GM21619 (cell line): ENCODE measurements around the gene PCGF1.

Source experiments
- ATAC-seq: cut with Tn5 transposase; IDR thresholded peaks from one replicate; pipeline ENCODE4 v1.9.1; 2021; ENCODE audit not compliant: unreplicated experiment

Gene PCGF1

DNA sequence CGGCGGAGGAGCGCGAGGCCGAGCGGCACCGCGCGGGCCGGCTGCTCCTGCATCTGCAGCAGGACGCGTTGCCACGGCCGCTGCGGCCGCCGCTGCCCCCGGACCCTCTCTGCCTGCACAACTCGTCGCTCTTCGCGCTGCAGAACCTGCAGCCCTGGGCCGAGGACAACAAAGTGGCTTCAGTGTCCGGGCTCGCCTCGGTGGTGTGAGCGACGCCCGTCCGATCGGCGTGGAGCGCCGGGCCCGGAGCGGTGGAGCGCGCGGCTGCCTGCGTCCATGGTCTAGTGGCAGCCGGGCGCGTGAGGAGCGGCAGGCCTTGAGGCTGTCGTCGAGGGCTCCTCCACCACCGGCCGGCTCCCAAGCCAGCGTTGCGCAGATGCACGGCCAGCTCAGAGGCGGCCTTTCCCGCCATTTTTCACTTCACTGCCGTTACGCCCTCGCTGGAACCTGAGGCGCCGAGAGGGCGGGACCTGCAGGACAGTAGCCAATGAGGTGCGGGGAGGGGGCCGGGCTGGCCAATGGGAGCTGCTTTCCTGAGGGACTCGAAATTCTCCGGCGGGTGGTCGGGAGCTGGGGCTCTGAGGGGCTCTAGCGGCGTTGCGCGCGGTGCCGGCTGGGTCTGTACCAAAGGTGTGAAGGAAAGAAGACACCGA is 8.6 kb upstream of the PCGF1 start:
- peak; percentile 60 for ATAC-seq

DNA sequence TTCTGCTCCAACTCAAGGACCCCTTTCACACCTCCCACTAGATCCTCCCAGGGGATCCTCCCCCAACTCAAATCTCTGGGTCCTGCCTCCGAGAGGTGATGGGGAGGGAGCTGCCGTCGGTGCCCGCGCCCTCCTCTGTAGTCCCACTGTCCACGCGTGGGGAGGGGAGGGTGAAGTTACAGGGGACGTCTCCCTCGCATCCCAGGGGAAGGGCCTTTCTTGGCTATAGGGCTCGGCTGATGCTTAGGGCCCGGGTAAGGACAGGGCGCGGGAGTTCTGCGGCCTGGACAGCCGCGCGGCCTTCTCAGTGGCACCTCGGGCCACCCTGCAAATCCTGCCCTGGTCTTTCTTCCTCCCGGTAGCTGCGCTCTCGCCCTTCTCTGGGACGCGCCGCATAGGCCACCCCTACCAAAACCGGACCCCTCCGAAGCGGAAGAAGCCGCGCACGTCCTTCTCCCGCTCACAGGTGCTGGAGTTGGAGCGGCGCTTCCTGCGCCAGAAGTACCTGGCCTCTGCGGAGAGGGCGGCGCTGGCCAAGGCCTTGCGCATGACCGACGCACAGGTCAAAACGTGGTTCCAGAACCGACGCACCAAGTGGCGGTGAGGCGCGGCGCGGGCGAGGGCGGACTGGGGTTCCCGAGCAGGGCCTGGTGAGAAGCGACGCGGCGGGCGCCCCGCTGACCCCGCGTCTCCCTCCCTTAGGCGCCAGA is 7.9 kb upstream of the PCGF1 start:
- no peak for ATAC-seq

DNA sequence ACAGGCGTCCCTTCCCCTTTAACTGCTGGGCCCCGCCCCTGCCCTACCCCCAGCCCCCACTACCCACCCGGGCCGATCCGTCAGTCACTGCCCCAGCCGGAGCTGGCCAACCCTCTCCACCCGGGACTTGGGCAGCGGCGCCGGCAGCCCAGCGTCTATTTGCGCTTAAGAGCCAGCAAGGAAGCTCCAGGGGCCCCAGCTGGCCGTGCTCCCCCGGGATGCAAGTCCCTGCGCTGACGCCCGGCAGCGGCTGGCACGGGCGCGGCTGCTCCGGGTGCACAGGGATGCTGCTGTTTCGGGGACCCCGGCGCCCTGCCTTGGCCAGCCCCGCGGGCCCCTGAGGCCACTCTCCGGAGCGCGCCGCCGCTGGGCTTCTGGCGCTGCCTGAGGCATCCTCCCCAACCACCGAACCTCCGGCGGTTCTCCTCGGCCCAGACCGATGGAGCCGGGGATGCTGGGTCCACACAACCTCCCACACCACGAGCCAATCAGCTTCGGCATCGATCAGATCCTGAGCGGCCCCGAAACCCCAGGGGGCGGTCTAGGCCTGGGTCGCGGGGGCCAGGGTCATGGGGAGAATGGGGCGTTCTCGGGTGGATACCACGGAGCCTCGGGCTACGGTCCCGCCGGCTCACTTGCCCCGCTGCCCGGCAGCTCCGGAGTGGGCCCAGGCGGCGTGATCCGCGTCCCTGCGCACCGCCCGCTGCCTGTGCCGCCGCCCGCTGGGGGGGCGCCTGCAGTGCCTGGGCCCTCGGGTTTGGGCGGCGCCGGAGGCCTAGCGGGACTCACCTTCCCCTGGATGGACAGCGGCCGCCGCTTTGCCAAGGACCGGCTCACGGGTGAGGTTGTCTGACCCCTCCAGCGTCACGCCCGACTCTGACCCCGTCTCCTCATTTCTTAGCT is 7.1 kb upstream of the PCGF1 start, which contains the start of gene TLX2:
Gene TLX2 (plus strand): TSS at position 83 of the 903 bp plus-strand sequence. CDS start 357 bp downstream, at position 440.
- no peak for ATAC-seq

DNA sequence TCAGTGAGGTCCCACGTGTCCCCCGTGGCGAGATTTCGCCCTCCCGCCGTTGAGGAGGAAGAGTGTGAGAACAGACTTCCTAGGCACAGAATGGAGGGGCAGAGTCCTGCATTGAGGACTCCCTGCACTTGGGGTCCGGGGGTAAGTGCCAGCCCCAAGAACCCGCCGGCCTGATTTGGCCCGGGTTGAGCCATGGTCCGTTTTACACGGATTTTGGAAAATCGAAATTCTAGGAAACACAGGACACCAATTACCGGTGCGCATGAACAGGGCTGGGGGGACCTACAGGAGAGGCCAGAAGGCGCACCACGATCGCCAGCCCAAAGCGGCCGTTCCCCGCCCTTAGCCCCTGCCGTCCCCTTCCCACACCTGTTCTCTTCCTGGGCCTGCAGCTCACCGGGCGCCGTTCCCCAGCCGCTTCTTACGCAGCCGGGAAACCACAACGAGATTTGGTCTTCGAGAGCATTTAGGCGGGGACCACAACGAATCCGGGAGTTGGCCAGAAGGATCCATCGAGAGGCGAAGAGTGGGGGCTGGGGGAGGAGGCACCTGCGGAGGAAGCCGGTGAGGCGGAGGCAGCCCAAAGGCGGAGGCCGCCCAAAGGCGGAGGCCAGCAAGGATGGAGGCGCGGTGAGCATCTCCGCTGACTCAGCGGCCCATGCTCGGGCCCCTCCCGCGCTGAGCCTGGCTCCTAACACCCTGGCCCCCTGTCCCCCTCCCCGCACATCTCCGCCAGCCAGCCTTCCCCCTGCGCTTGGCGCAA is 6.3 kb upstream of the PCGF1 start:
- ATAC-seq: no peak

DNA sequence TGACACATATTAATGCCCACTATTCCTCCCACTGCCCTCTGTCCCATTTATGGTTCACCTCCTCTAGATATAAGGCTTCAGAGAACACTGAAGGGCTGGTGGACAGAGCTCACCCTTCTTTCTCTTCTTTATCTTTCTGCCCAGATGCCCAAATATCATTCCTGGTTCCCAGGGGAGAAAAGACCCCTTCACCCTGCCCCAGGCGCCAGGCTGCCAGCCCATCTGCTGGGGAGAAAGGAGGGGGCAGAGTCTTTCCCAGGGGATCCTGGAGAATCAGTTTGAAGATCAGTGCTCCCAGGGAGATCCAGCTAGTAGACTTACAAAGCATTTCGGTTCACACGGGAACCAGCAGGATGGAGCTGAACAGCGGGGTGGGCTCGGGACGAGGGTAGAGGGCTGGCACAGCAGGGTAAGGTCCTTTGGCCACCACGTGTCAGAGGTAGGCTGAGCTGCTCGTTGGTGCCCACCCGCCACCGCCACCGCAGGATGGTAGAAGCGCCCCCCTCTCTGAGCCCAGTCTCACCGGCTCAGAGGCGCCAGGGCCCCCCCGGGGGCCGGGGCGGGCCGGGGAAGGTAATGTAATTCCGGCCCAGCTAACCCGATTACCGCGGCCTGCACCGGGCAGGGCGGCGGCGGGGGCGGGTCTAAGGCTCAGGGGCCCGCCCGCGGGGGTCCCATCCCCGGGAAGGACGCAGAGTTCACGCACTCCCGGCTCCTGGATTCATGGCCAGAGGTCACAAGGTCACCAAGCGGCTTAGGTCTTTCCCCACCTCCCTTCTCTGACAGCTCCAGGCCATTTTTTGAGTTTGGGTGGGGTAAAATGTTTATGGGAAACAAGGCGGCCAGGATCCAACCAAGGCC is 5.5 kb upstream of the PCGF1 start:
- ATAC-seq: no peak

DNA sequence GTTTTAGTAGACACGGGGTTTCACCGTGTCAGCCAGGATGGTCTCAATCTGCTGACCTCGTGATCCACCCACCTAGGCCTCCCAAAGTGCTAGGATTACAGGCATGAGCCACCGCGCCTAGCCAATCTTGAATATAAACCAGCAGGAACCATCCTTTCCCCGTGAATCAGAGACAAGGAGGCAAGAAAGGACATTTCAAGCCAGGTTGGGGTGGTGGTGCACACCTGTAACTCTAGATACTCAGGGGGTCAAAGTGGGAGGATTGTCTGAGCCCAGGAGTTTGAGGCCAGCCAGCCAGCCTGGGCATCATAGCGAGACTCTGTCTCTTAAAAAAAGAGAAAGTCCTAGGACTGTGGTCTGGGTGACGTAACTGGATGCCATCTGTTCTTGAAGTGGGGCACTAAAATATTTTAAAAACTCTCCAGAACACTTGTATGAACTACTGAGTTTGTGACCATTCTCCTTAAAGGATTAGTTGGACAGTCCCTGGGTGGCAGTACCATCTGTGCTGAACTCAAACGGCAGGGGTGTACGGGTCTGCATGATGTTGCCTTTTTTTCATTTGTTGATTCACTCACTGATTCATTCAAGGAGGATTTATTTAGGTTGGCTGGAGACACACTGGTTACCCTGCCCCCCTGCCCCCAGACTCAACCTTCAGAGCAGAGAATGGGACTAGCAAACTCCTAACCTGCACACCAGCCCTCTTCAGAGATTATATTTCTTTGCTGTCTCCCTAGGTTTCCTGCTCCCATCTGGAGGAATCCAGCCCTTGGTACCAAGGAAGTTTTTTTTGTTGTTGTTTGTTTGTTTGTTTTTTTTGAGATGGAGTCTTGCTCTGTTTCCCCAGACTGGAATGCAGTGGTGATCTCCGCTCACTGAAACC is 3.9 kb upstream of the PCGF1 start:
- ATAC-seq: no peak

DNA sequence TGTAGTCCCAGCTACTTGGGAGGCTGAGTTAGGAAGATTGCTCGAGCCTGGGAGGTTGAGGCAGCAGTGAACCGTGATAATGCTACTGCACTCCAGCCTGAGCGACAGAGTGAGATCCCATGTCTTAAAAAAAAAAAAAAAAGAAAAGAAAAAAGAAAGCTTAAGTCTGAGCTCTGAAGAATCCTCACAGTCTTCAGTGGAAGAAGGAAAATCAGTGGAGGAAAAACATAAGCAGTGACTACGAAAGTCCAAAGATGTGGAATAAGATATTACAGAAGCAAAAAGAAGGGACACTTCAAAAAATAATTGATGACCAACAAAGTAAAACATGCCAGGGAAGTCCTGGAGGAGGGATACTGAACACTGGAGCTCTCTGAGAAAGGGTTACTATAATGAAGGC is 2.8 kb upstream of the PCGF1 start:
- no peak for ATAC-seq

DNA sequence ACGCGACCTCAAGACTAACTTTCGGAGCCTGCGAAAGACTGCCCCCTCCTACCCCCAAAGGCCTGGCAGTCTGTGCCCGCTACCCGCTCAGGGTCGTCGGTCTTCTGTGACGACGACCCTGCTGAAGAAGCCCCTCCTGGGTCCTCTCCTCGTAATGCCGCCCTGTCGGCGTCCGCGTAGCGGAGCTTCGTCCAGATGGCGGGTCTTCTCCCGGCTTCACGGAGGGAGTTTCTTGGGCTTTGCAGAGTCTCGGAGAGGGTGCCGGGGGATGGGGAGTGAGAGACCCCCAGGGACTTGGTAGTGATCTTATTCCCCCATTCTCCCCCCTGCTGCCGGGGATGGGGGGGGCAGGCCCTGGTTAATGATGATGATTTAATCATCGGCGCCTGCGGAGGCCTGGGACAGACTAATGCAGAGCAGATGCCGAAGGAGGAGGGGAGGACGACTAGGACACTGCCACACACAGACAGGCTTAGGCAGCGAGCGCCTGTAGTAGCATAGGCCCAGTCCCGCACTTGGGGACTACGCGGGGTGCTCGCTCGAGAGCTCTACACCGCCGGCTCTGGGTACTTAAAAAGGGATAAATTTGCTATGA is 528 bp upstream of the PCGF1 start:
- ATAC-seq: peak; percentile 3

DNA sequence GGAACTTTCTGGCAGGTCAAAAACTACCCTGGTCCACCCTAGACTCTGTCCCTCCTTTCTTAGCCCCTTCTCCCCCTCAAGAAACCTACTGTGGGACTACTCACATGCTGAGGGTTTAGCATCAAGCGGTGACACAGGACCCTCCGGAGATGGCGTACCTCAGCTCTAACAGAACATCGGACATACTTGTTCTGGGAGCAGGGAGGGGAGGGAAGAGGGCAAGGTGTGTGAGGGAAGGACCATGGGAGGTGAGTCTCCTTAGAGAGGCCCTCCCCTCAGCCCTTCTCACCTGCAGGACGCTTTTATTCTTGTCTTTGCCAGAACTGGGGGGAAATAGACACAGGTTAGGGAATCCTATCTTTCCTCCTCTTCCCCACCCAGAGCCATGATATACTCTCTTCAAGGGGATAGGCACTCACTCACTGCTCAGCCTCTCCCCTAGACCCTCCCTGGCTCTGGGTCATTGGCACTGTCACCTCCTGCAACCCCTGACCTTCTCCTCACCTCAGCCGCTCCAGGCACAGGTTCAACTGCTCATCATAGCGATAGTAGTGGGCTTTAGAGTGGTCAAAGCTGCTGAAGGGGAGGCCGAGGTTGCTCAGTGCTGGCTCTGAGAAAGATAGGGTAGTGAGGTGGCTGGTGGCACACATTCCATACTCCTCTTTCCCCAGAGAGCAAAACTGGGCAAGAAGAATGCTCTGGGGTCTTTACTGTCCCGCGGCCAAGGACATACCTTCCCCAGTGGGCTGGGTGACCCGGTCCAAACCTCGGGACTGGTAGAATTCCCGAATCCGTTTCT is 1.8 kb downstream of the PCGF1 start:
- ATAC-seq: no peak

DNA sequence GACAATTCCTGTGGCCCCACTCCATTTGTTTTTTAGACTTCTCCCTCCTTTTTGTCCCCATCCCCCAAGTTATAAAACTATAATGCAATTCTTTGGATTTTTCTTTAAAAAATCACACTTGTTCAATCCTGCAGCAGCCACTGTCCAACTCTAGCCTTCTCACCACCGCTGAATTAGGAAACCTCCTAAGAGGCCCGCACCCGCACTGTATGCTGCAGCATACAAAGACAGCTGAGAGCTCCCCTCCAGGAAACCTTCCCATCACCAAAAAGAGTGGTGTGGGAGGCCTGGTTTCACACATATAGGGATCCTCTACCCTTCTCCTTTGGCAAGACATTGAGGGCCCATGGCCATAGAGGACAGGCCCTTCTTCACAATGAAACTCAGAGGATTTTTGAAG is 2.9 kb downstream of the PCGF1 start:
- no peak for ATAC-seq

DNA sequence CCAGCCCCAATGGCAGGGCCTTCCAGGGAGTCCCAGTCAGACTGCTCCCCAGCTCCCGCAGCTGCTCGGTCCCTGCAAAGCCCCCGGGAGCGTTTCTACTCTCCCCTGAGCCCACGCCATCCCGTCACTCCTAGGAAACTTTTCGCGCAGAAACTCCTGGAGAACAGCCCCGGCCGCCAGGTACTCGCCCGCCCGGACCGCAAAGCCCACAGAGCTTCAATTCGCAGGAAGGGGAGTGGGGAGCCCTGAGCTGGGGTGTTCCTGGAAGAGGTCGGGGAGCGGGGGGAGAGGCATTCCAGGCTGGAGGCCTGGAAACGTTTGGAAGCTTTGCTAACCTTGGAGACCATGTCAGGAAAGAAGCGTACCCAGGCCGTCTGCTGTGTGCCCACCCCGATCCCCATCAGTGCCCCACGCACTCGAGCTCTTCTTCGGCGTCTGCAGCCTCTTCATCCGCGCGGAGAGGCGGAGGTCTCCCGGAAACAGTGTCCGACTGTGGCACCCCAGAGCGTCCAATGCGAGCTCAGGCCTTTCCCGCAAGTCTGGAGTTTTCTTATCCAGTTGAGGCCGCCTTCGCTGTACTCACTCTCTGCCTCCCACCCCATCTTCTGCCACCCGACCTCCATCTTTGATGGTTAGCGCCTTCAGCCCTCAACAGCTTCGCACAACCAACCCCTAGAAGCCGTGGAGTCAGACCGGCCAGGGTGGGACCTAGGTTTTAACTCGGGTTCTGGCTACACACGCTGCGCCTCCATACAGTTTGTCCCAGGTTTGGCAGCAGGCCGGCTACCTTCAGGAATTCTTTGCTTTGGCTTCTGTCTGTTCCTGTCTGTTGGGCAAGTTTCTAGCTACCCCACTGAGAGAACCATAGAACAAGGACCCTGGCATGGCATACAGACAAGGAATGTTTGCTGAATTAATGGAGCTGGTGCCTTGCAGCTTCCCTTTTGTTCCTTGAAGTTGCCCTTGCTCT is 3.7 kb downstream of the PCGF1 start:
- no peak for ATAC-seq

DNA sequence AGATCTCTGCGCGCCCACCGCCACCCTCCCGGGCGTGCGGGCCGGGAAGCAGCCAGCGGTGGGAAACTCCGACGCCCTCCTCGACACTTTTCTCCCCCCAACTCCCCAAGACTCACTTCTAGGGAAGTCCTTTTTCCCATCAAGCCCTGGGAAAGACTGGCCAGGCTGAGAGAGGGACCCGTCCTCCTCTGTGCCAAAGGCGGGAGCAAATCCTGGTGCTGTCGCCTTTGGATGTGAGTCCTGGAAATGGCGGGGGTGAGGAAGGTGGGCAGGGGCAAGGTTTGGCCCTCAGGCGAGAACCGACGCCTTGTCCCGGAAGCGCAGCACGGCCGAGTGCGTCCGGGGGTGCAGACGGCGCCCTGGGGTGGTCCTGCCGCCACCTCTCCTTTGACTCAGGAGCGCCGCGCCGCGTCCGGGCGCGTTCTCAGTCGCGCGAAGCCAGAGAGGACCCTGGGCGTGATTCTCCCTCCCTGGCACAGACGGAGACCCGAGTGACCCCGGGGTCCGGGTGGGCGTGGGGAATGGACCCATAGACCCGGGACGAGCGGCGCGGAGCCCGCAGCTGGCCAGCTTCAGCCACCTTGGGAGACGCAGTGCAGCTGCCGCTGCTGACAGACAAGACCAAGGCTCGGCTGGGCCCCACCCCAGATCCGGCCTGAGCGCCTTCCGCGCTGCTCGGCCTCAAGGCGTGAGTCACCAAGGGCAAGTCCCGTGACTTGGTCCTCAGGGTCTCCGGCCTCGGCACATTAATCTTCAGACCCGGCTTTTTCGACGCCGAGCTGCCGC is 4.6 kb downstream of the PCGF1 start:
- ATAC-seq: peak; percentile 37

DNA sequence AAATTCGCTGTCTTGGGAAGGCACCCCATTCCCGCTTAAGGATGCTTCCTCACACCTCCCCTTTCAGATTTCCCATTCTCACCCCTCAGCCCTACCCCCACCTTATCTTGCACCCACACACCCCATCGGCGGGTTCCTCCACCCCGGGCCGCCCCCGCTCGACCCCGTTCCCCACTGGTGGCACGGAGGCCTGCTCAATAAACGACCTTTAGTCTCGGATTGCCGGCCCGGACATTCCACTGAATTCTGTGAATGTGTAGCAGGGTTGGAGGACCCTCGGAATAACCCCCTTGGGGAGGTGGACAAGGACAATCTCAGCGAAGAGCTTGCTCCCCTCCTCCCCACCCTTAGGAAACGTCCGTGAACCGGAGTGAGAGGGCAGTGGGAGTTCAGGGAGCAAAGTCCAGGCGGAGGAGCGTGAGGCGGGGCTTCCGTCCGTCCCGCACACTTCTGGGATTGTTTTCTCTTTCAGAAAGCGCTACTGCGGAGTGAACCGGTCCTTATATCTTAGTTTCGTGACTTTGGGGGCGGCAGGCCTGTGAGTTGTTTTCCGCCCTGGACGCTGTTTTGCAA is 5.3 kb downstream of the PCGF1 start:
- no peak for ATAC-seq

DNA sequence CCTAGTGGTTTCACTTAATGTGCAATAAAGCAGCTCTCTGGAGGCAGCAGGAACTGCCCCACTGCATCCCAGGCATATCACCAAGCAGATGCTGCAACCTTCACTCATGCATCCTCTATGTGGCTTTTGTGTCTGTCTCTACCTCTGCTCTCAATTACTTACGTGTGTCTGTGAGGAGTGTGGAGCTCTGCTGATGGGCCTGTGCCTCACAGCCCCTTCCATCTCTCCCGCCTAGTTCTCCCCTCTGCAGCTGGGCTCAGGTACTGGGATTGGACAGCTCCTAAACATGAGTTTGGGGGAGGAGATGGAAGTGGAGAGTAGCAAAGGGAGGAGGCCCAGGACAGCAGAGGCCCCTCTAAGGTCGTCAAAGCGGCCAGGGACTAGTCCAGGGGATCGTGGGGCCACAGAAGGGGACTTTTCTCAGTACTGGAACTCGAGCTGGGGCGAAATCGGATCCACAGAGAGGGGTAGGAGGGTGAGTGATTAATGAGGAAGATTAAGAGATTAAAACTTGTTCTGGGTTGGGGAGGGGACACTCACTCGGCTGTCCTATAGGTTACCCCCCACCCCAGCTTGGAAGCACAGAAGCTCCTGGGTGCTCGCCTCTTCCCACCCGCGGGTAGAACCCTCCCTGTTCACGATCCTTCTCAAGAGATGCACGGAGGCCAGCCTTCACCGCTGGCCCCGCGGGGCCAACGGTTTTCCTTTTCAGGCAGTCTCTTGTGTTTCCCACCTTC is 6.0 kb downstream of the PCGF1 start:
- no peak for ATAC-seq

DNA sequence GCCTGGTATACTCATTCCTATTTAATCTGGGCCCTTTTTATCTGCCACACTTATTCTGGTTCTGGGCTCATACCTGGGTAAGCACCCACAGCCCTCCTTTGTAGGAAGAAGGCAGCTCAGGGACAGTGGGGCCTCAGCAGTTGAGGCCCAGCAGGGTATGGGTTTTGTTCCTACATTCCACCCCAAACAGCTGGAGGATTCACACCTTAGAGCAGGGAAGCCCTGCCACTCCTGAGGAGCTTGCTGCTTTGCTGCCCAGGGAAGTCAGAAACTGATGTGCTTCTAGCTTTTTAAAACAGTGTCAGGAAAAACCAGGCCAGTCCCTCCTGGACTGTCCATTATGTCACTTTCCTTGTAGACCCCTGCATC is 6.9 kb downstream of the PCGF1 start:
- ATAC-seq: no peak
